K562 (cell line): ENCODE measurements around the gene PARD3B. TPM values are rescaled to one million over a fixed set of nuclear protein-coding genes. Genes with fewer than 3 reads are reported as not detected.

ENCODE experiments used
- ATAC-seq: fragments of 200-7000 bp; cut with Tn5 transposase; 3 replicates; pipeline ENCODE4 v1.9.1; 2020; ENCODE audit warnings: moderate library complexity
- BruUV-seq: library from RNA; stranded (reverse); fragments of 400-500 nt; replicated peaks from 2 replicates; lab custom pipeline; 2021; lab: Mats Ljungman, UMichigan
- CTCF ChIA-PET: fragments of 300-600 bp; formaldehyde crosslinking; extraction: SDS; loops from one replicate; lab custom pipeline; 2021; ENCODE audit warnings: low intra/inter-chr PET ratio; lab: Yijun Ruan, JAX
- POLR2A ChIA-PET: fragments of 300-600, 350-650 bp; sonication (Branson Sonifier 250); formaldehyde crosslinking; extraction: SDS; loops from one replicate; lab custom pipeline; 2021; ENCODE audit warnings: antibody characterized with exemption, inconsistent platforms; lab: Yijun Ruan, JAX
- DNase-seq, 4 experiments: peaks; one replicate each; pipeline versions ENCODE4 v3.0.0 to v3.0.0-alpha.2; 2011 to 2018; ENCODE audit warnings: low spot score in 3 of 4, mixed read lengths in 3 of 4; ENCODE audit errors: extremely low read depth in 1 of 4
- FAIRE-seq: peaks from 2 replicates; lab custom pipeline; 2011; peaks lifted over from hg19 to GRCh38; lab: Jason Lieb, UNC
- H2AFZ ChIP-seq: 2 replicates; pipeline ENCODE4 v1.6.0; 2011; ENCODE audit warnings: low read depth, low read length, control low read depth, inconsistent platforms
- H3K27ac ChIP-seq: fragments of 200-600 bp; 3 replicates; pipeline ENCODE4 v1.8.0; 2011; ENCODE audit warnings: low read depth, mild to moderate bottlenecking, control low read depth, inconsistent platforms, low read length, moderate library complexity, mixed read lengths; ENCODE audit errors: extremely low read depth
- H3K27me3 ChIP-seq, 2 experiments: fragments of 300-600 bp in 1 of 2; 2 replicates in 1 of 2; 3 replicates in 1 of 2; pipeline versions ENCODE4 v1.6.0 to v1.8.0; 2011; ENCODE audit warnings: inconsistent platforms in 2 of 2, low read length in 2 of 2, mild to moderate bottlenecking in 1 of 2, mixed read lengths in 1 of 2, moderate library complexity in 1 of 2; ENCODE audit not compliant: control insufficient read depth in 2 of 2, insufficient read depth in 2 of 2
- H3K36me3 ChIP-seq: fragments of 300-600 bp; 3 replicates; pipeline ENCODE4 v1.8.0; 2011; ENCODE audit warnings: mild to moderate bottlenecking, low read length, inconsistent platforms; ENCODE audit not compliant: control insufficient read depth, insufficient read depth
- H3K4me1 ChIP-seq, 2 experiments: fragments of 200-600 bp in 1 of 2; replicated peaks in 1 of 2; 2 replicates in 1 of 2; 3 replicates in 1 of 2; pipeline versions ENCODE4 v1.5.1 to v1.8.0; 2011; ENCODE audit warnings: inconsistent platforms in 2 of 2, low read length in 2 of 2, mild to moderate bottlenecking in 1 of 2, mixed read lengths in 1 of 2, moderate library complexity in 1 of 2; ENCODE audit not compliant: control insufficient read depth in 2 of 2, insufficient read depth in 2 of 2
- H3K4me2 ChIP-seq: 2 replicates; pipeline ENCODE4 v1.6.1; 2011; ENCODE audit warnings: low read length, control low read depth, inconsistent platforms, mixed read lengths; ENCODE audit not compliant: insufficient read depth
- H3K4me3 ChIP-seq: fragments of 200-600 bp; sonication (generic), shearing (Covaris generic); 2 replicates; pipeline ENCODE4 v1.5.1; 2016; ENCODE audit warnings: control low read depth, inconsistent platforms
- H3K79me2 ChIP-seq: fragments of 200-600 bp; 3 replicates; pipeline ENCODE4 v1.8.0; 2011; ENCODE audit warnings: low read length, inconsistent platforms; ENCODE audit not compliant: control insufficient read depth, insufficient read depth
- H3K9ac ChIP-seq, 2 experiments: 2 replicates each; pipeline versions ENCODE4 v1.6.0 to v1.6.1; 2011; ENCODE audit warnings: low read depth in 2 of 2, low read length in 2 of 2, control low read depth in 1 of 2, inconsistent platforms in 1 of 2, mild to moderate bottlenecking in 1 of 2, mixed read lengths in 1 of 2; ENCODE audit not compliant: insufficient read depth in 1 of 2
- H3K9me1 ChIP-seq: one replicate; pipeline ENCODE4 v1.6.0; 2011; ENCODE audit warnings: inconsistent platforms, mild to moderate bottlenecking, low read length, moderate library complexity; ENCODE audit not compliant: control insufficient read depth, insufficient read depth
- H3K9me3 ChIP-seq: replicated peaks from 2 replicates; pipeline ENCODE4 v1.5.1; 2011; ENCODE audit warnings: low read depth, low read length, inconsistent platforms; ENCODE audit not compliant: control insufficient read depth, insufficient read depth
- H4K20me1 ChIP-seq: replicated peaks from 2 replicates; pipeline ENCODE4 v1.6.1; 2011; ENCODE audit warnings: low read length, inconsistent platforms, mixed read lengths; ENCODE audit not compliant: control insufficient read depth, insufficient read depth
- ARID2 ChIP-seq: fragments of 450-650 bp; IDR thresholded peaks from 2 replicates; pipeline ENCODE4 v1.6.1; 2017; ENCODE audit warnings: antibody characterized with exemption, mild to moderate bottlenecking
- ARID3B ChIP-seq: fragments of 250-450 bp; sonication (Bioruptor Pico); IDR thresholded peaks from 2 replicates; pipeline ENCODE4 v1.4.0; 2020; ENCODE audit warnings: borderline replicate concordance
- CBX1 ChIP-seq: sonication (generic); IDR thresholded peaks from 2 replicates; pipeline ENCODE4 v1.6.1; 2016; ENCODE audit warnings: antibody characterized with exemption, low read depth, mild to moderate bottlenecking
- IRF1 ChIP-seq: sonication (generic); formaldehyde crosslinking; IDR thresholded peaks from 2 replicates; pipeline ENCODE4 v1.8.0; 2022; ENCODE audit warnings: missing genetic modification reagents, mild to moderate bottlenecking, borderline replicate concordance
- NFE2 ChIP-seq: IDR thresholded peaks from 2 replicates; pipeline ENCODE4 v1.6.1; 2014; ENCODE audit warnings: antibody characterized with exemption, low read depth
- PTBP1 ChIP-seq: fragments of 200-400 bp; formaldehyde crosslinking; IDR thresholded peaks from 2 replicates; pipeline ENCODE4 v1.6.1; 2017; ENCODE audit warnings: low read depth, low read length
- RBM34 ChIP-seq: fragments of 200-400 bp; formaldehyde crosslinking; IDR thresholded peaks from 2 replicates; pipeline ENCODE4 v1.6.1; 2018; ENCODE audit warnings: low read length, borderline replicate concordance; ENCODE audit not compliant: insufficient read depth
- YY1 ChIP-seq, 3 experiments: IDR thresholded peaks; 2 replicates each; pipeline ENCODE4 v1.6.1; 2011; ENCODE audit warnings: low read length in 2 of 3, mild to moderate bottlenecking in 2 of 3, moderate library complexity in 2 of 3, borderline replicate concordance in 1 of 3, control low read depth in 1 of 3, low read depth in 1 of 3; ENCODE audit not compliant: insufficient read depth in 3 of 3, insufficient replicate concordance in 2 of 3, control insufficient read depth in 1 of 3, insufficient read length in 1 of 3; ENCODE audit errors: extremely low read depth in 1 of 3
- ZBTB26 ChIP-seq: fragments of 450-650 bp; formaldehyde crosslinking; IDR thresholded peaks from 2 replicates; pipeline ENCODE4 v1.4.0; 2022; ENCODE audit warnings: missing genetic modification characterization
- ZBTB33 ChIP-seq: sonication (generic); formaldehyde crosslinking; IDR thresholded peaks from 2 replicates; pipeline ENCODE4 v1.8.1; 2023; ENCODE audit warnings: mild to moderate bottlenecking, missing genetic modification reagents
- ZNF24 ChIP-seq: fragments of 450-650 bp; IDR thresholded peaks from 2 replicates; pipeline ENCODE4 v1.6.1; 2016
- ZNF57 ChIP-seq: fragments of 450-650 bp; formaldehyde crosslinking; IDR thresholded peaks from 2 replicates; pipeline ENCODE4 v1.4.0; 2020; ENCODE audit warnings: mild to moderate bottlenecking, moderate library complexity
- ZNF655 ChIP-seq: fragments of 250-450 bp; sonication (Bioruptor Pico); IDR thresholded peaks from 2 replicates; pipeline ENCODE4 v1.5.0; 2021
- in situ Hi-C: fragments of 300-500 bp; cut with MboI; formaldehyde crosslinking; loops from 4 replicates; pipeline ENCODE4 v1.15.0; 2018; ENCODE audit warnings: inconsistent platforms, mixed read lengths
- intact Hi-C: fragments of 100-400 bp; cut with micrococcal nuclease; formaldehyde crosslinking; loops from 2 replicates; pipeline ENCODE4 v1.14.2; 2022
- polyA plus RNA-seq, 8 experiments: library from polyadenylated mRNA; depleted of rRNA in 4 of 8; stranded (reverse) in 5 of 8; unstranded in 3 of 8; fragments of >200 nt; fragmentation: Nextera tagmentation in 2 of 8; fragmentation: Illumina TruSeq in 1 of 8; extraction: Ambion mirVana in 2 of 8; extraction: Trizol in 1 of 8; gene quantifications; 2 replicates each; pipeline versions ENCODE4 v1.2.1 to v1.2.3, GENCODE V29; 2011 to 2014; ENCODE audit warnings: inconsistent platforms in 1 of 8, missing spikeins in 1 of 8
- total RNA-seq, 7 experiments: library from RNA; depleted of rRNA in 6 of 7; stranded (reverse); fragments of >200 nt in 6 of 7; fragmentation: Illumina TruSeq in 2 of 7; extraction: Trizol in 2 of 7; gene quantifications; 2 replicates each; pipeline versions ENCODE4 v1.2.1 to v1.2.3, GENCODE V29; 2011 to 2021; ENCODE audit warnings: low replicate concordance in 1 of 7

Gene PARD3B
- total and polyA plus RNA-seq, 9 of the 15 experiments (the other 6 are each of a cell fraction or from before 2014, with no cell fraction given), result 0.15 to 3.0 (median 1.1) TPM

GRCh38 chr2:205337274-205337673 is 792.0 kb downstream of the PARD3B start:
- Histone ChIP-seq H4K20me1 (no peaks in the 10 kb centered on the region), H3K4me3 (no peak overlapping the region), H3K9ac (no peak overlapping the region), H3K27ac (no peak overlapping the region), H3K27me3 (no peaks in the 10 kb centered on the region), H3K9me3 (no peaks in the 10 kb centered on the region), H3K79me2 (no peaks in the 10 kb centered on the region), H3K36me3 (no peaks in the 10 kb centered on the region), H2AFZ (no peak overlapping the region), H3K4me2 (no peak overlapping the region), H3K9me1 (no peaks in the 10 kb centered on the region), H3K4me1 (no peaks in the 10 kb centered on the region)
- intact Hi-C loops (no loop called here), in situ Hi-C loops (no loop called here)
- ATAC-seq (no peak), DNase-seq (no peak), FAIRE-seq (no peak)
- ChIA-PET POLR2A (no interaction called here), CTCF (no interaction called here)
- TF ChIP-seq ARID2, result no peak
- TF ChIP-seq IRF1 (CRISPR knock-in tag), result no peak
- TF ChIP-seq ZNF57 (CRISPR knock-in tag), result no peak
- TF ChIP-seq NFE2, result no peak
- no peak for TF ChIP-seq ZBTB26
- TF ChIP-seq RBM34, result no peak
- TF ChIP-seq ZNF655 (CRISPR knock-in tag), result no peak
- no peak for TF ChIP-seq ZNF24
- TF ChIP-seq ARID3B (CRISPR knock-in tag), result no peak
- no peak for TF ChIP-seq ZBTB33
- no peak for TF ChIP-seq CBX1
- TF ChIP-seq YY1 (IDR thresholded peaks at IDR 0.05; ENCODE audit: borderline replicate concordance in 1 of 3, control insufficient read depth in 1 of 3, extremely low read depth in 1 of 3, insufficient read depth in 3 of 3, insufficient read length in 1 of 3, insufficient replicate concordance in 2 of 3, low read depth in 1 of 3, low read length in 2 of 3), result no peak
- no peak for TF ChIP-seq PTBP1
- BruUV-seq, result no TSS peak
